ENCODE measurements around the gene CDYL2. TPM values are rescaled to one million over a fixed set of nuclear protein-coding genes. Genes with fewer than 3 reads are reported as not detected.

The CDYL2 gene
- total and polyA plus RNA-seq, 4 experiments from 2014 or later: 0.91 to 42.4 (median 20.0) TPM

- intact Hi-C loops (cut with micrococcal nuclease): no loop called here
- POLR2A ChIA-PET (ENCODE audit: partially characterized antibody): no interaction called here
- DNase-seq: no peak
- no peaks in the 10 kb centered on the region for H3K27me3 ChIP-seq (ENCODE audit: insufficient read depth, low read length)
- CTCF ChIA-PET (ENCODE audit: partially characterized antibody): interaction anchor here (1.1 kb wide), 1 partner anchor 192 kb away, joined by 4 read pairs; no protein-coding TSS in a partner anchor
- no peaks in the 10 kb centered on the region for H3K9me3 ChIP-seq (ENCODE audit: control insufficient read depth in 1 of 2, low read length in 2 of 2)
- Mint-ChIP-seq H3K4me3 (no peak overlapping the region), H3K36me3 (peaks cover 2 to 10% of the 10 kb centered on the region in 2 donors), H3K9me3 (peaks cover 0 to 11% (median 8%) of the 10 kb centered on the region in 8 donors), H3K27me3 (no peaks in the 10 kb centered on the region), H3K4me1 (peaks cover 10 to 19% (median 12%) of the 10 kb centered on the region in 4 donors), H3K27ac (no peak overlapping the region)
- peaks cover 12% of the 10 kb centered on the region for H3K4me1 ChIP-seq (ENCODE audit: insufficient read depth, low read length)
- no peak overlapping the region for H3K4me3 ChIP-seq (ENCODE audit: low read length in 2 of 2)
- no peaks in the 10 kb centered on the region for H3K36me3 ChIP-seq (ENCODE audit: insufficient read depth, low read length)
- H3K27ac ChIP-seq (ENCODE audit: low read depth, low read length): no peak overlapping the region
Measured at GRCh38 chr16:80718480-80719220, 85.7 kb downstream of the CDYL2 start.

DNA sequence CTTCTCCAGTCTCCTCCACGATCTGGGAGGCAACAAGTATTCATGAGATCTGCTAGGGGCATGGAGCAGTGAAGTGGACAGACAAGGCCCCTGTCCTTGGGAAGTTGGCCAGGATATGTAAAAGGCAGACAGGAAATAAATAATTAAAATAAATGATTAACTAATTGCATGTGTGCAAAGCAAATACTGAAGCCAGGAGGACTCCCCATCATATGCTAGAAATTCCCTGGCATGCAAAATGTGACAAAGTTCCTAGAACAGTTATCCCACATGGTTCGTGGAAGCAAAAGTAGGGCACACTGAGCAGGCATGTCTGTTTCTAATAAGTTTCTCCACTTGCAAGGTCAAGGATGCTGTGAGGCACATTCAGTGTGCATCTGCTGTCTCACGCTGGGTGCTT, 86.8 kb downstream of the CDYL2 start:
- H3K27me3 ChIP-seq (ENCODE audit: insufficient read depth, low read length): no peaks in the 10 kb centered on the region
- peaks cover 12% of the 10 kb centered on the region for H3K4me1 ChIP-seq (ENCODE audit: insufficient read depth, low read length)
- POLR2A ChIA-PET (ENCODE audit: partially characterized antibody): no interaction called here
- intact Hi-C loops (cut with micrococcal nuclease): no loop called here
- Mint-ChIP-seq H3K27ac (no peak overlapping the region), H3K9me3 (peaks cover 0 to 9% (median 5%) of the 10 kb centered on the region in 8 donors), H3K4me1 (peaks cover 10 to 19% (median 12%) of the 10 kb centered on the region in 4 donors), H3K27me3 (no peaks in the 10 kb centered on the region), H3K36me3 (peaks cover 5 to 8% of the 10 kb centered on the region in 2 donors), H3K4me3 (no peak overlapping the region)
- DNase-seq: no peak
- H3K36me3 ChIP-seq (ENCODE audit: insufficient read depth, low read length): no peaks in the 10 kb centered on the region
- CTCF ChIA-PET (ENCODE audit: partially characterized antibody): no interaction called here
- H3K9me3 ChIP-seq (ENCODE audit: control insufficient read depth in 1 of 2, low read length in 2 of 2): no peaks in the 10 kb centered on the region
- no peak overlapping the region for H3K27ac ChIP-seq (ENCODE audit: low read depth, low read length)
- no peak overlapping the region for H3K4me3 ChIP-seq (ENCODE audit: low read length in 2 of 2)

- intact Hi-C loops (cut with micrococcal nuclease): no loop called here
- CTCF ChIA-PET (ENCODE audit: partially characterized antibody): no interaction called here
Measured at GRCh38 chr16:80716564-80717139, 87.7 kb downstream of the CDYL2 start.

DNA sequence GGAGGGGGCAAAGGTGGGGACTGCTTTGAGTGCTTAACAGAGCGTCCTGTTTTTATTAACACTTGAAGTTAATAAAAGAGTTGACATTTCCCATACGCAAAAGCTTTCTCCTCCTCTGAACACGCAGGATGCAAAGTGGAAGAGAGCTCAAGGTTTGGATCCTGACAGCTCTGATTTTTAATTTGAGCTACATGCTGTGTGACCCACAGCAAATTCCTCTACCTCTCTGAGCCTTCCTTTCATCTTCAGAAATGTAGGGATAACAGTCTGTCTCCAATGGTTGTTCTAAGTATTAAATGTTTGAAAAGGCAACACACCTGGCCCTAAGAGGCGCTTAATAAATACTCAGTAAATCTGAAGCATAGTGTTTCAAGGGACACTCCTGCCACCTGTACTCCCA, 93.0 kb downstream of the CDYL2 start:
- H3K27ac ChIP-seq (ENCODE audit: low read depth, low read length): no peak overlapping the region
- no peaks in the 10 kb centered on the region for H3K27me3 Mint-ChIP-seq
- no peak overlapping the region for H3K4me3 Mint-ChIP-seq
- ChIA-PET POLR2A (ENCODE audit: partially characterized antibody) (no interaction called here), CTCF (ENCODE audit: partially characterized antibody) (no interaction called here)
- H3K27me3 ChIP-seq (ENCODE audit: insufficient read depth, low read length): no peaks in the 10 kb centered on the region
- intact Hi-C loops (cut with micrococcal nuclease): no loop called here
- H3K36me3 Mint-ChIP-seq: peaks cover 4 to 16% of the 10 kb centered on the region in 2 donors
- H3K4me1 Mint-ChIP-seq: peaks cover 0 to 4% (median 2%) of the 10 kb centered on the region in 4 donors
- H3K9me3 ChIP-seq (ENCODE audit: control insufficient read depth in 1 of 2, low read length in 2 of 2): no peaks in the 10 kb centered on the region
- H3K9me3 Mint-ChIP-seq: peaks cover 0 to 5% (median 2%) of the 10 kb centered on the region in 8 donors
- H3K36me3 ChIP-seq (ENCODE audit: insufficient read depth, low read length): no peaks in the 10 kb centered on the region
- no peak for DNase-seq
- H3K4me1 ChIP-seq (ENCODE audit: insufficient read depth, low read length): no peaks in the 10 kb centered on the region
- no peak overlapping the region for H3K4me3 ChIP-seq (ENCODE audit: low read length in 2 of 2)
- no peak overlapping the region for H3K27ac Mint-ChIP-seq

More at GRCh38 chr16:80716564-80717139, 87.7 kb downstream of the CDYL2 start:
- Histone ChIP-seq H3K9me3 (ENCODE audit: control insufficient read depth in 1 of 2, low read length in 2 of 2) (no peaks in the 10 kb centered on the region), H3K4me1 (ENCODE audit: insufficient read depth, low read length) (peaks cover 12% of the 10 kb centered on the region), H3K36me3 (ENCODE audit: insufficient read depth, low read length) (no peaks in the 10 kb centered on the region), H3K27ac (ENCODE audit: low read depth, low read length) (no peak overlapping the region), H3K4me3 (ENCODE audit: low read length in 2 of 2) (no peak overlapping the region), H3K27me3 (ENCODE audit: insufficient read depth, low read length) (no peaks in the 10 kb centered on the region)
- H3K27ac Mint-ChIP-seq: no peak overlapping the region
- H3K4me1 Mint-ChIP-seq: peaks cover 10 to 16% (median 12%) of the 10 kb centered on the region in 4 donors
- no peak for DNase-seq
- peaks cover 0 to 4% (median 0%) of the 10 kb centered on the region in 8 donors for H3K9me3 Mint-ChIP-seq
- H3K4me3 Mint-ChIP-seq: no peak overlapping the region
- POLR2A ChIA-PET (ENCODE audit: partially characterized antibody): no interaction called here
- peaks cover 2 to 4% of the 10 kb centered on the region in 2 donors for H3K36me3 Mint-ChIP-seq
- H3K27me3 Mint-ChIP-seq: no peaks in the 10 kb centered on the region

DNA sequence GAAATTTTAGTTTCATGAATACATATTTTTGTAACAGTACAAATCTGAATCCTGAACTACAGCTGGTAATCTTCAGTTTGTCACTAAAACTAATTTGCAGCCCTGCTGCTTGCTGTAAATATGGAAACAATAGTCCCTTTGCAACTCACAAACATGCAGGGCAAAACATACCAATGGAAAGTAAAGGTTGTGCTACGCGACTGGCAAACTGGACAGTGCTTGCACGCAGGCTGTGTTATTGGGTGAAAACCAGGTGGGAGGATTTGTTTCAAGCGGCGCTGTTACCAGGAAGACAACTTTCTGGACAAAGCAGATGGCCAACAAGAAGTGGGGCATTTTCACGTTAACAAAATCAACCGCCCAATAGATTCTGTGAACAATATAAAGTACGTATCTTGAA, 93.5 kb downstream of the CDYL2 start:
- intact Hi-C loops (cut with micrococcal nuclease): no loop called here
- H3K4me1 Mint-ChIP-seq: peaks cover 0 to 4% (median 3%) of the 10 kb centered on the region in 4 donors
- DNase-seq: no peak
- no peak overlapping the region for H3K27ac Mint-ChIP-seq
- H3K4me3 Mint-ChIP-seq: no peak overlapping the region
- Histone ChIP-seq H3K36me3 (ENCODE audit: insufficient read depth, low read length) (no peaks in the 10 kb centered on the region), H3K4me3 (ENCODE audit: low read length in 2 of 2) (no peak overlapping the region), H3K4me1 (ENCODE audit: insufficient read depth, low read length) (no peaks in the 10 kb centered on the region), H3K27ac (ENCODE audit: low read depth, low read length) (no peak overlapping the region), H3K9me3 (ENCODE audit: control insufficient read depth in 1 of 2, low read length in 2 of 2) (no peaks in the 10 kb centered on the region), H3K27me3 (ENCODE audit: insufficient read depth, low read length) (no peaks in the 10 kb centered on the region)
- ChIA-PET CTCF (ENCODE audit: partially characterized antibody) (no interaction called here), POLR2A (ENCODE audit: partially characterized antibody) (no interaction called here)
- peaks cover 4 to 20% of the 10 kb centered on the region in 2 donors for H3K36me3 Mint-ChIP-seq
- peaks cover 0 to 6% (median 3%) of the 10 kb centered on the region in 8 donors for H3K9me3 Mint-ChIP-seq
- no peaks in the 10 kb centered on the region for H3K27me3 Mint-ChIP-seq

- H3K4me3 Mint-ChIP-seq: no peak overlapping the region
- intact Hi-C loops (cut with micrococcal nuclease): no loop called here
- CTCF ChIA-PET (ENCODE audit: partially characterized antibody): no interaction called here
- H3K4me1 Mint-ChIP-seq: peaks cover 0 to 9% (median 9%) of the 10 kb centered on the region in 4 donors
- no peak overlapping the region for H3K4me3 ChIP-seq (ENCODE audit: low read length in 2 of 2)
- DNase-seq: no peak
- H3K36me3 ChIP-seq (ENCODE audit: insufficient read depth, low read length): no peaks in the 10 kb centered on the region
- no peak overlapping the region for H3K27ac Mint-ChIP-seq
- no peaks in the 10 kb centered on the region for H3K27me3 Mint-ChIP-seq
- H3K27ac ChIP-seq (ENCODE audit: low read depth, low read length): no peak overlapping the region
- no peaks in the 10 kb centered on the region for H3K4me1 ChIP-seq (ENCODE audit: insufficient read depth, low read length)
- peaks cover 0 to 4% (median 2%) of the 10 kb centered on the region in 8 donors for H3K9me3 Mint-ChIP-seq
- POLR2A ChIA-PET (ENCODE audit: partially characterized antibody): interaction anchor here (0.6 to 0.7 kb wide), 2 partner anchors 45 to 63 kb away, joined by 3 to 5 read pairs; no protein-coding TSS in a partner anchor
- H3K27me3 ChIP-seq (ENCODE audit: insufficient read depth, low read length): no peaks in the 10 kb centered on the region
- no peaks in the 10 kb centered on the region for H3K9me3 ChIP-seq (ENCODE audit: control insufficient read depth in 1 of 2, low read length in 2 of 2)
- H3K36me3 Mint-ChIP-seq: peaks cover 4 to 20% of the 10 kb centered on the region in 2 donors
Measured at GRCh38 chr16:80708823-80709222, 95.6 kb downstream of the CDYL2 start.

GRCh38 chr16:80707686-80708085, 96.7 kb downstream of the CDYL2 start:
- no peaks in the 10 kb centered on the region for H3K4me1 ChIP-seq (ENCODE audit: insufficient read depth, low read length)
- Mint-ChIP-seq H3K9me3 (peaks cover 0 to 3% (median 0%) of the 10 kb centered on the region in 8 donors), H3K27ac (no peak overlapping the region), H3K4me3 (no peak overlapping the region), H3K36me3 (peaks cover 2 to 15% of the 10 kb centered on the region in 2 donors), H3K4me1 (peaks cover 0 to 11% (median 9%) of the 10 kb centered on the region in 4 donors), H3K27me3 (no peaks in the 10 kb centered on the region)
- no peaks in the 10 kb centered on the region for H3K27me3 ChIP-seq (ENCODE audit: insufficient read depth, low read length)
- ChIA-PET POLR2A (ENCODE audit: partially characterized antibody) (no interaction called here), CTCF (ENCODE audit: partially characterized antibody) (no interaction called here)
- H3K4me3 ChIP-seq (ENCODE audit: low read length in 2 of 2): no peak overlapping the region
- H3K9me3 ChIP-seq (ENCODE audit: control insufficient read depth in 1 of 2, low read length in 2 of 2): no peaks in the 10 kb centered on the region
- intact Hi-C loops (cut with micrococcal nuclease): no loop called here
- DNase-seq: no peak
- H3K36me3 ChIP-seq (ENCODE audit: insufficient read depth, low read length): no peaks in the 10 kb centered on the region
- H3K27ac ChIP-seq (ENCODE audit: low read depth, low read length): no peak overlapping the region

Measured in CD4-positive, alpha-beta memory T cell (primary cell).